ENCODE measurements around the gene LZIC. TPM values are rescaled to one million over a fixed set of nuclear protein-coding genes. Genes with fewer than 3 reads are reported as not detected.

The LZIC gene
- total RNA-seq, 2 donors from 2014 or later: 21.9 to 27.9 TPM

DNA sequence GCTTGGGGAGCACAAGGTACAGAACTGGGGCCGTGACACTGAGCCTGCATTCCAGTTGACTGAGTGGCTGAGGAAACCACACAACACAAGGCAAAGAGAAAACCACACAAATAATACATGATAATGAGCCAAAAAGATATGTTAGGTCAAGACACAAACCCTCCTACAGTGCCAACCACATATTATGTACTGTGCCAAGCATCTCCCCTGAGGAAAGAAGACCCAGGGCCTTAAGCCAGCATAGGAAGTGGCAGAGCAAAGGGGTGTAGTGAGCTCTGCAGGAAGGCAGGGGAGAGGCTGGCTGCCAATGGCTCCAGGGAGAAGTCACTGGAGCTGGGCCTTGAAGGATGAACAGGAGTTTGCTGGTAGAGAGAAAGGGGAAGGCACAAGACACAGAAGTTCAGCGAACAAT is 61.3 kb downstream of the LZIC start:
- Histone ChIP-seq H3K36me3 (no peaks in the 10 kb centered on the region), H3K27me3 (replicated peaks; ENCODE audit: insufficient read depth) (no peaks in the 10 kb centered on the region), H3K4me1 (ENCODE audit: control insufficient read depth in 1 of 2, low read depth in 2 of 2) (no peaks in the 10 kb centered on the region), H3K9me3 (no peaks in the 10 kb centered on the region), H3K27ac (no peak overlapping the region), H3K4me3 (no peak overlapping the region)
- TF ChIP-seq CTCF (IDR thresholded peaks at IDR 0.05): no peak
- ATAC-seq (ENCODE audit: insufficient number of reproducible peaks, low FRiP score, low read depth) (no peak), DNase-seq (ENCODE audit: low spot score) (no peak)

Other genes with a start within 250 kb of the LZIC start
- gene CLSTN1, start 119.4 kb downstream of the LZIC start, total RNA-seq: 10 to 100 TPM; 78.6 to 81.9 TPM
- 10 to 100 TPM; 13.4 to 22.3 TPM for gene CTNNBIP1, start 33.1 kb downstream of the LZIC start, total RNA-seq
- 1 to 10 TPM; 4.6 to 4.7 TPM for gene NMNAT1, start 84 bp upstream of the LZIC start, total RNA-seq
- gene RBP7, start 53.8 kb upstream of the LZIC start, total RNA-seq: 10 to 100 TPM in 1 of 2 donors, 1 to 10 TPM in 1; 2.2 to 24.1 TPM
- gene UBE4B, start 89.6 kb upstream of the LZIC start, total RNA-seq: 10 to 100 TPM; 55.0 to 89.2 TPM